Astrocyte of the cerebellum (primary cell): ENCODE data around the gene MFN2.

Experiments used
- DNase-seq: peaks from one replicate; pipeline ENCODE4 v3.0.0-alpha.2; 2011; ENCODE audit warnings: low read depth
- H3K4me3 ChIP-seq: 2 replicates; pipeline ENCODE4 v1.5.1; 2011; ENCODE audit warnings: mild to moderate bottlenecking, low read depth, low read length, moderate library complexity
- in situ Hi-C: cut with HindIII; loops from 2 replicates; pipeline ENCODE4 v1.10.0; 2017; ENCODE audit warnings: low sequenced_read_pairs
- TF ChIP-seq, protein P1 (sequence below): IDR thresholded peaks from 2 replicates; pipeline ENCODE4 v1.5.1; 2012; ENCODE audit warnings: low read length, low read depth, moderate library complexity, mild to moderate bottlenecking; ENCODE audit errors: missing control alignments

MFN2 gene

DNA sequence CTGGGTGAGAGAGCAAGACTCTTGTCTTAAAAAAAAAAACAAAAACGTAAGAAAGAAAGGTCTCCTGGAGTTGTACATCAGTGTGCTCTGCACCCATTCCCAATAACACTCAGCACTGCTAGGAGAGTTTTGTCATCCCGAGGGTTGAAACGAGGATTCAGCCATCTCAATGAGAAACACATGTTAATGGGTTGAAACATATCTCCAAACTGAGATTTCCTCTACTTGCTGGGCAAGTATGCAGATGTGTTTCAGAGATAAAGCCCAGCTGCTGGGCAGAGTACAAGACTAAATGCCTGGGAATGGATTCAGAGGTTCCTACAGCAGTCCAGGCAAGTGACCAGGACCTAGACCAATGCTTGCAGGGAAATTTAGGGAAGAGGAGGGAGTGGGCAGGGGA is 2.6 kb upstream of the MFN2 start:
- in situ Hi-C loops = no loop called here
- no peak for DNase-seq
- H3K4me3 ChIP-seq = no peak overlapping the region

DNA sequence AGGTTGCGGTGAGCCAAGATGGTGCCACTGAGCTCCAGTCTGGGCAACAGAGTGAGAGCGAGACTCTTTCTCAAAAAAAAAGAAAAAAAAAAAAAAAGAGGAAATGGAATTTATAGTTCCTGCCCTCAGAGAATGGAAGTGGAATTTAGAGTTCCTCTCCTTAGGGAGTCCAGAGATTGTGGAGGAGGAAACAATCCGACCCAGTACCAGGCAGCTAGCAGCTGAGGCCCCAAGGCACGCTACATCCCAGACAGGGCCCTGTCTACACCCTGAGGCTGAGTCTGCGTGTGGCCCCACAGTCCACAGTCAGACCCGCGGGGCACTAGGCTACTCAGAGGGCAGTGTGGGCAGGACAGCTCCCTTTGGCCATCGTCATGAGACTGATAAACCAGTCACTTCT is 1.9 kb upstream of the MFN2 start:
- no peak overlapping the region for H3K4me3 ChIP-seq
- TF ChIP-seq, protein P1, sequence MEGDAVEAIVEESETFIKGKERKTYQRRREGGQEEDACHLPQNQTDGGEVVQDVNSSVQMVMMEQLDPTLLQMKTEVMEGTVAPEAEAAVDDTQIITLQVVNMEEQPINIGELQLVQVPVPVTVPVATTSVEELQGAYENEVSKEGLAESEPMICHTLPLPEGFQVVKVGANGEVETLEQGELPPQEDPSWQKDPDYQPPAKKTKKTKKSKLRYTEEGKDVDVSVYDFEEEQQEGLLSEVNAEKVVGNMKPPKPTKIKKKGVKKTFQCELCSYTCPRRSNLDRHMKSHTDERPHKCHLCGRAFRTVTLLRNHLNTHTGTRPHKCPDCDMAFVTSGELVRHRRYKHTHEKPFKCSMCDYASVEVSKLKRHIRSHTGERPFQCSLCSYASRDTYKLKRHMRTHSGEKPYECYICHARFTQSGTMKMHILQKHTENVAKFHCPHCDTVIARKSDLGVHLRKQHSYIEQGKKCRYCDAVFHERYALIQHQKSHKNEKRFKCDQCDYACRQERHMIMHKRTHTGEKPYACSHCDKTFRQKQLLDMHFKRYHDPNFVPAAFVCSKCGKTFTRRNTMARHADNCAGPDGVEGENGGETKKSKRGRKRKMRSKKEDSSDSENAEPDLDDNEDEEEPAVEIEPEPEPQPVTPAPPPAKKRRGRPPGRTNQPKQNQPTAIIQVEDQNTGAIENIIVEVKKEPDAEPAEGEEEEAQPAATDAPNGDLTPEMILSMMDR = no peak
- in situ Hi-C loops = no loop called here
- DNase-seq = no peak

More for the DNA sequence above, 2.6 kb upstream of the MFN2 start:
- TF ChIP-seq, protein P1 = no peak

DNA sequence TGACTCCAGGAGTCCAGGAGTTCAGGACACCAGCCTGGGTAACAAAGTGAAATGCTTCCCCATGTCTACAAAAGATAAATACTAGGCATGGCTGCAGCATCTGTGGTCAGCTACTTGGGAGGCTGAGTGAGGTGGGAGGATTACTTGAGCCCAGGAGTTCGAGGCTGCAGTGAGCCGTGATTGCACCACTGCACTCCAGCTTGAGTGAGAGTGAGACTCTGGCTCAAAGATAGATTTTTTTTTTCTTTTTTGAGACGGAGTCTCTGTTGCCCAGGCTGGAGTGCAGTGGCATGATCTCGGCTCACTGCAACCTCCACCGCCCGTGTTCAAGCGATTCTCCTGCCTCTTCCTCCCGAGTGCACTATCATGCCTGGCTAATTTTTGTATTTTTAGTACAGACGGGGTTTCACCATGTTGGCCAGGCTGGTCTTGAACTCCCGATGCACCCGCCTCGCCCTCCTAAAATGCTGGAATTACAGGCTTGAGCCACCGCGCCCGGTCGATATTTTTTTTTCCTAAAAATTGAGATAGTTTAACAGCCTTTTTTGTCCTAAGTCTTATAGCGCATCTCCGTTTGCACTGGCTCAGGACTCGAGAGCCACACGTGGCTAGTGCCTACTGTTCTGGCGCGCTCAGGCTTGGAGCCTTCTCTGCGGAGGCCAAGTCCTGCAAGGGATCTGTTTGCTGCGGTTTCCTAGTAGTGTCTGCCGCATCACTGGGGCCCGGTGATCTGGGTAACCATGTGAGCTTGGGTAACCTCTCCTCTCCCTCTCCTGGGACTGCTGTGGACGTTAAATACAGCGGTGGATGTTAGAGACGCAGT is 1.0 kb upstream of the MFN2 start:
- TF ChIP-seq, protein P1 = no peak
- no peak for DNase-seq
- H3K4me3 ChIP-seq = peak overlapping the region; percentile 97
- in situ Hi-C loops = no loop called here

DNA sequence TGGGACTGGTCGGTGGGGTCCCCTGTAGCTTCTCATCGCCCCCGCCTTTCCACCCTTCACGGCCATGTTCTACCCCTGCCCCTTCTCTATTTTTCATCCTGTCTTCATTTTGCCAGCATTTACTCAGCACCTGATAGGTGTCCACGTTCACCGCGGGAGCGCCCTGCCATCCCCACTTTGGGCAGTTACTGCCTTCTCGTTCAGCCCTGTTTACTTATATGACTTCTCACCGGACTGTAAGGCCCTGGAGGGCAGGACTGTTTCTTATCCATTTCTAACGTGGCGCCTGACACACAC is 380 bp downstream of the MFN2 start:
- peak overlapping the region; percentile 97 for H3K4me3 ChIP-seq
- TF ChIP-seq, protein P1 = no peak
- in situ Hi-C loops = loop anchor here (5.0 kb wide), 1 partner anchor 42 kb away; no protein-coding TSS in a partner anchor
- DNase-seq = no peak

DNA sequence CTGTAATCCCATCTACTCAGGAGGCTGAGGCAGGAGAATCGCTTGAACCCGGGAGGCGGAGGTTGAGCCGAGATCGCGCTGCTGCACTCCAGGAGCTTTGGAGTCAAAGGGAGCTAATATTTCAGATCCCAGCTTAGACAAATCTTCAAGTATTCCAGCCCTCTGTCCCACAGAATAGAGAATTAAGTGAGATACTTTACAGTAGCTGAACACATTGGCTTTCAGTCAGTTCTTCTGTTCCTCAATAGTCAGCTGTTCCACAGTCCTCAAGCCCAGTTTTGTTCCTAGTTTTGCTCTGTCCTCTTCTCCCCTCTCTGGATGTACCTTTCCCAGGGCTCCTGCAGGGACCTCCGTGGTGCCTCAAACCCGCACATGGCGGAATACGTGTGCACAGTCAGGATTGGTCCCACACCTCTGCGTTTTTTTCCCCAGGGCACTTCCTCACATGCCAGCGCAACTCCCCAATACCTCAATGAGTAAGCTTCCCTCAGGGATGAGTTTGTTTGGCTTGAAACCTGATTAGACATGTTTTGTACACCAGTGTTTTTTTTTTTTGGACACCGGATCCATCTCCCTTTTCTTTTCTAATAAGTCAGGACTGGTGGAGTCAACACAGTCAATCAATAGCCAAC is 1.2 kb downstream of the MFN2 start:
- TF ChIP-seq, protein P1 = no peak
- in situ Hi-C loops = loop anchor here (5.0 kb wide), 1 partner anchor 41 kb away; no protein-coding TSS in a partner anchor
- peak overlapping the region; percentile 97 for H3K4me3 ChIP-seq
- DNase-seq = no peak

DNA sequence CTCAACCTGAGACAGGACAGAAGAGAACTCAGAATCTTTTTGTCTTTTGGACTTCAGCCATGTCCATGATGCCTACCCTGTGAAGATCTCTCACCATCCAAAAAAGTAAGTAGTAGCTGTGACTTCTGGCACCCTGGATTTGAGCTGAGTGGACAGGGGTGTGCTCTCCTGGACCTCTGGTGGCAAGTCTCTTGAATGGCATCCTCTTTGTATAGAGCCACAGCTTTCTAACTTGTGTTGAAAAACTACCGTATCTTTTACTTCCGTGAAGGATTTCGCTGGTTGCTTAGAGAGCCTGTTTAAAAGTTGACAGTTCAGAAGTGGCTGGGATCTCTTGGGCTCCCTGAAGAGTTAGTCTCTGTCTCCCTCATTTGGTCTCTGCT is 1.8 kb downstream of the MFN2 start:
- no peak for DNase-seq
- in situ Hi-C loops = loop anchor here (5.0 kb wide), 1 partner anchor 40 kb away; no protein-coding TSS in a partner anchor
- H3K4me3 ChIP-seq = no peak overlapping the region
- TF ChIP-seq, protein P1 = no peak
